ENCODE data around the gene OFD1.

DNA sequence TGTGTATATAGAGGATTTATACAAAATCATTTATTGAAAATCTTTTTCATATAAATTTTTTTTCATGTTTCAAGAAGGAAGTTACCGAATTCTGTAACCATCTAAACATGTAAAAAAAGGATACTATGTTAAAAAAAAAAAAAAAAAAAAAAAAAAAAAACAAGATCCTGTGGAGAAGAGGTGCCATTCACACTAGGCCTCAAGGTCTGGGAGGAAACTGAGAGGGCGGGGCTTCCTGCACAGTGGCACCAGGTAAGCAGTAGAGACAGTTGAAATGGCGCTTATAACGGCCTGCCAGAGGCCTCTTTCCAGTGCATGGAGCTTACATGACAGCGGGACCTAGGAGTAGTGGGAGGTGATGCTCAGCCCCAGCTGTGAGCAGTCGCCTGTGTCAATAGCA is 17.6 kb upstream of the OFD1 start:
- TF ChIP-seq, protein P1, sequence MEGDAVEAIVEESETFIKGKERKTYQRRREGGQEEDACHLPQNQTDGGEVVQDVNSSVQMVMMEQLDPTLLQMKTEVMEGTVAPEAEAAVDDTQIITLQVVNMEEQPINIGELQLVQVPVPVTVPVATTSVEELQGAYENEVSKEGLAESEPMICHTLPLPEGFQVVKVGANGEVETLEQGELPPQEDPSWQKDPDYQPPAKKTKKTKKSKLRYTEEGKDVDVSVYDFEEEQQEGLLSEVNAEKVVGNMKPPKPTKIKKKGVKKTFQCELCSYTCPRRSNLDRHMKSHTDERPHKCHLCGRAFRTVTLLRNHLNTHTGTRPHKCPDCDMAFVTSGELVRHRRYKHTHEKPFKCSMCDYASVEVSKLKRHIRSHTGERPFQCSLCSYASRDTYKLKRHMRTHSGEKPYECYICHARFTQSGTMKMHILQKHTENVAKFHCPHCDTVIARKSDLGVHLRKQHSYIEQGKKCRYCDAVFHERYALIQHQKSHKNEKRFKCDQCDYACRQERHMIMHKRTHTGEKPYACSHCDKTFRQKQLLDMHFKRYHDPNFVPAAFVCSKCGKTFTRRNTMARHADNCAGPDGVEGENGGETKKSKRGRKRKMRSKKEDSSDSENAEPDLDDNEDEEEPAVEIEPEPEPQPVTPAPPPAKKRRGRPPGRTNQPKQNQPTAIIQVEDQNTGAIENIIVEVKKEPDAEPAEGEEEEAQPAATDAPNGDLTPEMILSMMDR (IDR thresholded peaks at IDR 0.05): no peak
- TF ChIP-seq POLR2AphosphoS5 (IDR thresholded peaks at IDR 0.05): no peak

Data from prostate gland (tissue), 2 donors.